Choroid plexus epithelial cell (primary cell): ENCODE measurements around the gene IL1RN.
"Not testable (repeated sequence)": the region's sequence is repeated elsewhere in the genome, so short reads cannot be mapped to it uniquely, and the experiment has no call there.

Experiments used
- DNase-seq: peaks from one replicate; pipeline ENCODE4 v3.0.0-alpha.2; 2010; ENCODE audit warnings: low read depth
- H3K4me3 ChIP-seq: 2 replicates; pipeline ENCODE4 v1.5.1; 2011; ENCODE audit warnings: low read depth, mild to moderate bottlenecking, control low read depth, low read length, moderate library complexity
- CTCF ChIP-seq: conservative IDR thresholded peaks from 2 replicates; pipeline ENCODE4 v1.5.1; 2011; ENCODE audit warnings: low read depth, mild to moderate bottlenecking, control low read depth, inconsistent platforms, low read length, moderate library complexity

The IL1RN gene

GRCh38 chr2:113092864-113093612, 34.4 kb upstream of the IL1RN start:
- H3K4me3 ChIP-seq = no peak overlapping the region
- TF ChIP-seq CTCF = no peak
- DNase-seq = no peak

GRCh38 chr2:113093613-113093977, 33.8 kb upstream of the IL1RN start:
- no peak for DNase-seq
- no peak overlapping the region for H3K4me3 ChIP-seq
- no peak for TF ChIP-seq CTCF

- H3K4me3 ChIP-seq, DNase-seq: not testable (repeated sequence)
Measured at GRCh38 chr2:113096306-113096705, 31.1 kb upstream of the IL1RN start.

- H3K4me3 ChIP-seq, DNase-seq: not testable (repeated sequence)
Measured at GRCh38 chr2:113096842-113097618, 30.4 kb upstream of the IL1RN start.

- no peak for DNase-seq
- TF ChIP-seq CTCF = no peak
- H3K4me3 ChIP-seq = no peak overlapping the region
Measured at GRCh38 chr2:113098041-113098440, 29.4 kb upstream of the IL1RN start.

- H3K4me3 ChIP-seq = no peak overlapping the region
- DNase-seq = no peak
- no peak for TF ChIP-seq CTCF
Measured at GRCh38 chr2:113098532-113098931, 28.9 kb upstream of the IL1RN start.

GRCh38 chr2:113102133-113102532, 25.3 kb upstream of the IL1RN start:
- no peak overlapping the region for H3K4me3 ChIP-seq
- DNase-seq = no peak
- no peak for TF ChIP-seq CTCF

- no peak for TF ChIP-seq CTCF
- H3K4me3 ChIP-seq = no peak overlapping the region
- DNase-seq = no peak
Measured at GRCh38 chr2:113103277-113103676, 24.1 kb upstream of the IL1RN start.
